T-helper 17 cell (primary cell): ENCODE results near the gene SORBS1. TPM values are rescaled to one million over a fixed set of nuclear protein-coding genes. Genes with fewer than 3 reads are reported as not detected.

Source experiments
- ATAC-seq: fragments of 150-1000 bp; cut with Tn5 transposase; 2 replicates; pipeline ENCODE4 v1.10.0; 2021; ENCODE audit warnings: mild to moderate bottlenecking, moderate library complexity
- DNase-seq, 3 donors: peaks; one replicate each; pipeline versions ENCODE4 v3.0.0 to v3.0.0-alpha.2; 2020 to 2021
- H3K9me3 ChIP-seq: one replicate; pipeline ENCODE4 v1.7.0; 2013; ENCODE audit warnings: low read length, mild to moderate bottlenecking; ENCODE audit not compliant: control insufficient read depth, poor library complexity, severe bottlenecking
- H3K27ac Mint-ChIP-seq: one replicate; pipeline ENCODE4 v1.8.0; 2022; ENCODE audit warnings: mild to moderate bottlenecking, moderate library complexity, mixed read lengths
- H3K27me3 Mint-ChIP-seq: one replicate; pipeline ENCODE4 v1.8.0; 2022; ENCODE audit warnings: mixed read lengths
- H3K36me3 Mint-ChIP-seq: one replicate; pipeline ENCODE4 v1.8.0; 2022; ENCODE audit warnings: low read depth, mixed read lengths
- H3K4me1 Mint-ChIP-seq: one replicate; pipeline ENCODE4 v1.8.0; 2022; ENCODE audit warnings: mild to moderate bottlenecking, mixed read lengths
- H3K4me3 Mint-ChIP-seq: one replicate; pipeline ENCODE4 v1.8.0; 2022; ENCODE audit warnings: mild to moderate bottlenecking, moderate library complexity, mixed read lengths
- total RNA-seq, 4 donors: library from RNA in 2 of 4; stranded (reverse) in 2 of 4; gene quantifications; one replicate each; pipeline ENCODE4 v1.2.3 and lab custom pipeline; 2022 to 2026

SORBS1 gene
- total RNA-seq, 2 donors from 2014 or later, result 2.5 to 5.0 TPM

DNA sequence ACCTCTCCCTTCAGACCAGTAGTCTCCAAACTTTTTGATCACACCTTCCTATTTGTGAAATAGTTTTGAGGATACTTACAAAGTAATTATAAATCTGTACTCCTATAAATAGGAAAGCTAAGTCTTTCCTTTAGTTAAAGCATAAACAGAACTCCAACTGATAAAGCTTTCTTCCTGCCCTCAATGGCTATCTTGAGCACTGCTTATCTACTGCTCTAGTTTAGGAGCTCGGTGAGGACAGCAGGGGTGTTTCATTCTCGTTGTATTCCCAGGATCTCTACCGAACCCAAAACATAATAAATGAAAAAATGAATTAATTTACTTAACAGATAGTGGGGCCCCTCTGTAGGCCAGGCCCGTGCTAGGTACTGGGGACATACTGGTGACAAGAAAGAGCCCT is 17.7 kb downstream of the SORBS1 start:
- DNase-seq, result no peak
- Mint-ChIP-seq H3K36me3 (peaks cover 3% of the 10 kb centered on the region), H3K4me1 (no peaks in the 10 kb centered on the region), H3K27ac (no peak overlapping the region), H3K27me3 (peaks cover 8% of the 10 kb centered on the region), H3K4me3 (no peak overlapping the region)
- no peaks in the 10 kb centered on the region for H3K9me3 ChIP-seq
- ATAC-seq, result no peak

DNA sequence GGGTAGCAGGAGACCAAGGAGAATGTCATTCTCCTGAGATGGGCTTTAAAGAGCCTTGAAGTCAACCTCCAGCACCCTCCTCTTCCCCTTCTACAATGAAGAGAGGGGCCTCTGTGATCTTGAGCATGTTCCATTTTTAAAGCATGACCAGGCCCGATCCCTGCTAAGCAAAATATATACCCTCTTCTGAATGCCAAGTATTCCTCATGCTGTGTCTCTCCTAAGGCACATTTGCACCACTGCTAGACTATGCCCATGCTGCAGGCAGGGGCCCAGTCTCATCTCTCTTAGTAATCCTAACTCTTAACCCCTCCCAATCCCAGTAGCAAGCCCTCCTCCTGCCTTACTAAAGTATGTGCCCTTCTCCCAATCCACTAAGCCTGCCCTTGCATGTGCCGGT is 18.4 kb downstream of the SORBS1 start:
- Mint-ChIP-seq H3K4me3 (no peak overlapping the region), H3K4me1 (no peaks in the 10 kb centered on the region), H3K27me3 (peaks cover 8% of the 10 kb centered on the region), H3K36me3 (peaks cover 3% of the 10 kb centered on the region), H3K27ac (no peak overlapping the region)
- no peak for ATAC-seq
- no peak for DNase-seq
- no peaks in the 10 kb centered on the region for H3K9me3 ChIP-seq

DNA sequence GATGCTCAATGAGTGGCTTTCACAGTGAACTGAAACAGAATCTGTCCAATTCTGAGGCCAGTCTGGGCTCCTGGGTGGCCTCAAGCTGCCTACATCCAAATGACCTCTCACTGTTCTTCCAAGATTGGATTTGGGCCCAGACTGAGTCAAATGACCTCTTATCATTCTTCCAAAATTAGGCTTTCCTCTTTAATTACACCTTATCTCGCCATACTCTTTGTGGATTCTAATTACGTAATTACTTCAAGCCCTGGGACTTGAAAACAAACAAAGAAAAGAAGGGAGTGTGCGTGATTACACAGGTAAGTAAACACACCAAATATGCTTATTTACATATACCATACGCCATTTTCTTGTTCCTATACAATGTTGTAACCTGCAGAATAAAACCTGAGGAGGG is 18.8 kb downstream of the SORBS1 start:
- Mint-ChIP-seq H3K4me3 (no peak overlapping the region), H3K36me3 (peaks cover 3% of the 10 kb centered on the region), H3K27ac (no peak overlapping the region), H3K27me3 (peaks cover 8% of the 10 kb centered on the region), H3K4me1 (no peaks in the 10 kb centered on the region)
- DNase-seq (no peak), ATAC-seq (no peak)
- H3K9me3 ChIP-seq, result no peaks in the 10 kb centered on the region

DNA sequence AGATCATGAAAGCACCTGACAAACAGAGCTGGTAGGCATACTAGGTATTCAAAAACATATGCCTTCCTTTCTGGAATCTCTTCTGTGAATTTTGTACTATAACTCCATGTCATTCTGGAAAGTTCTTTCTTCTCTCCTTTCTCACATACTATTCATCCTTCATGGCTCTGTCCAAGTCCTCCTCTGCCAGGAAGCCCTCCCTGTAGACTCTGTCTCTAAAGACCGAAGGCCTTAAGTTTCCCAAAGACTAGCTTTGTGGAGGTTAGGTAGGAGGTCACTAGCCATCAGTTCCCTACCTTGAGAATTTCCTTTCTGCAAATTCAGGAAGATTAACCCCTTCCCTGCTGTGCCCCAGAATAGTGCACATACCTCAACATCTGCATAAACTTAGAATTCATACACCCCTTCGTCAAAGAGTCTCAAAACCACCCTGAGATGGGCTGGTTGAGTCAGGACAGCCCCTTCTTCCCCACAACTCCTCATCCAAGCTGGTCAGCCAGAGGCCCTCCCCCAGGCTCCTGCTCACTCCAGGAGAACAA is 20.6 kb downstream of the SORBS1 start:
- Mint-ChIP-seq H3K4me1 (no peaks in the 10 kb centered on the region), H3K27ac (no peak overlapping the region), H3K4me3 (no peak overlapping the region), H3K27me3 (peaks cover 8% of the 10 kb centered on the region), H3K36me3 (peaks cover 3% of the 10 kb centered on the region)
- ATAC-seq (no peak), DNase-seq (no peak)
- no peaks in the 10 kb centered on the region for H3K9me3 ChIP-seq

DNA sequence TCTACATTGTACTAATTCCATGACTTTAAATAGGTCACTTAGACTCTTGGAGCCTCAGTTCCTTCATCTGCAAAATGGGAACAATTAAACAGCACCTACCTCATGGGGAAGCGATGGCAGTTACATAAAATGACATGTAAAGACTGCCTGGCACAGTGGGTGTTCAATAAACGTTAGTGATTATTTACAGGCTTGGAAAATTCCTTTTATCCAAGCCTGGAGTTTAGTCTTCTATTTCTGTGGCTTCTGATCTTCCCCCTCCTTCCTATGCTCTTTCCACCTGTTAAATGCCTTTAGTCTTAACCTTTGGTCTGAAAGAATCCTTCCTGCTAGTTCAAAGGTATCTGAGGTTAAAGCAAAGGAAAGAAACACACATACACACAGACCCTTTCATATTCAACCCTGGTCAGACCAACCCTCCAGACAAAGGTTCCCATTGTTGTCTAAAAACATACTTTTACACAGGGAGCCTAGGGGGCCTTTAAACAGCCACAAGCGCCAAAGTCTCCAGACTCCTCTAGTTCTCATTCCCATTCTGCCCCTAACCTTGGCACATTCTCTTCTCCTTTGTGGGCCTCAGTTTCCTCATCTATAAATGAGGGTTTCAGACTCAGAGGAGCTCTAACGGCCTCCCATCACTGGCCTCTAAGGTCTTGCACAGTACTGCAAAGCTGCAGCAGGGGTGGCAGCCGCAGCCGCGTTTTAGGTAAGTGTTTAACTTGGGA is 21.4 kb downstream of the SORBS1 start:
- no peaks in the 10 kb centered on the region for H3K36me3 Mint-ChIP-seq
- no peak overlapping the region for H3K4me3 Mint-ChIP-seq
- no peak for DNase-seq
- no peaks in the 10 kb centered on the region for H3K4me1 Mint-ChIP-seq
- H3K9me3 ChIP-seq, result no peaks in the 10 kb centered on the region
- H3K27ac Mint-ChIP-seq, result no peak overlapping the region
- H3K27me3 Mint-ChIP-seq, result peaks cover under 1% of the 10 kb centered on the region
- no peak for ATAC-seq

DNA sequence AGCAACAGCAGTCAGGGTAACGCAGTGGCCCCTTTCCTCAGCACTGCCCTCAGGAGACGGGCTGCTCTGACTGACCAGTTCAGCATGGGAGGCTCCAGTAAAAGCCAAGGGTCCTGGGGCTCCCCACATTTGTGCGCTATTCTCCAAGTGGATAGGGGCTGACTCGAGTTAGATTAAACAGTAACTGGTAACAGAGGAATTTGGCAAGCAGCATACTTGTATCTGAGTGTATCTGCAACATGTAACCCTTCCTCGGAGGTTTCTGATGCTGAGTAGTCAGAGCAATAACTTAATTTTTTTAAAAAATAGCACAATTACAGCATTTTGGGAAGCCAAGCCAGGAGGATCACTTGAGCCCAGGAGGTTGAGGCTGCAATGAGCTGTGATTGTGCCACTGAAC is 22.8 kb downstream of the SORBS1 start:
- H3K4me3 Mint-ChIP-seq, result no peak overlapping the region
- H3K27ac Mint-ChIP-seq, result no peak overlapping the region
- H3K27me3 Mint-ChIP-seq, result no peaks in the 10 kb centered on the region
- no peak for ATAC-seq
- no peaks in the 10 kb centered on the region for H3K9me3 ChIP-seq
- no peak for DNase-seq
- H3K36me3 Mint-ChIP-seq, result no peaks in the 10 kb centered on the region
- H3K4me1 Mint-ChIP-seq, result no peaks in the 10 kb centered on the region

DNA sequence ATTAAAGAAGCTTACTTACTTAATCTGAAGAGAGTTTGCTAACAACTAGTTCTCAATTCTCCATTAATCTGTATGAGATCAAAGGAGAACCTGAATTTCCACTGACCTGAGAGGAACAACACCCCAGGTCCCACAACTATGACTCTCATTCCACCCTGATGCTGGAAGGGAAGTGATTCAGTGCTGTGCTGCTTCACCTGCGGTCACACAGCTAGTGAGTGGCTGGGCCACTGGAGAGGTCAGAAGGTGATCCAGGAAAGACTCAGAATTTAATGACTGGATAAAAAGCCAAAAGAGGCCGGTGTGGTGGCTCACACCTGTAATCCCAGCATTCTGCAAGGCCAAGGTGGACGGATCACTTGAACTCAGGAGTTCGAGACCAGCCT is 23.6 kb downstream of the SORBS1 start:
- Mint-ChIP-seq H3K36me3 (no peaks in the 10 kb centered on the region), H3K27me3 (no peaks in the 10 kb centered on the region), H3K27ac (no peak overlapping the region), H3K4me1 (no peaks in the 10 kb centered on the region), H3K4me3 (no peak overlapping the region)
- ATAC-seq, result no peak
- H3K9me3 ChIP-seq, result no peaks in the 10 kb centered on the region
- DNase-seq, result no peak

DNA sequence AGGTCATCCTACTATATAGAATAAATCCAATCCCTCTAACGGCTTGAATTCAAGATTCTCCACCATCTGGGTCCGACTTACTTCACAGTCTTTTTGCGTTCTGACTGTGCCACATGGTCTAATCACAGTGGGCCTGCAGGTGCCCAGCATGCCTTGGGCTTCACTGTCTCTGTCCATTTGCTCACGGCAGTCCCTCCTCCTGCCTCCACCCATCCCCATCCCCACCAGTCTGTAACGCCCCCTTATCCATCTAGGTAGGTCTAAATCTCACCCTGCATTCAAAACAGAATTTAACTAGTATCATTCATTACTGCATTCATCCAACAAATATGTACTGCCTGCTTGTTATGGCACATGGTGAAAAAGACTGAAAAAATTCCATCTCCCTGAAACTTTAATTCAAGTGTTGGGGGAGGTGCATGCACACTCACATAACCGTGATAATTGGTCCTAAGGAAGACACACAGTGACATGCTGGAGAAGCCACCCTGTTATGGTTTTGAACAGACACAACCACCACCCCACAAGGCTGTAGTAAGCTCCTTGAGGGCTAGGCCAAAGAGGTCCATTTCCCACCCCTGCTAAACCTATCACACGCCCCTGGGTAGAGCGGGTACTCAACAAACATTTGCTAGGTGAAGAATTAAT is 24.2 kb downstream of the SORBS1 start:
- ATAC-seq, result no peak
- no peak overlapping the region for H3K4me3 Mint-ChIP-seq
- H3K27ac Mint-ChIP-seq, result no peak overlapping the region
- no peaks in the 10 kb centered on the region for H3K36me3 Mint-ChIP-seq
- H3K27me3 Mint-ChIP-seq, result no peaks in the 10 kb centered on the region
- H3K9me3 ChIP-seq, result no peaks in the 10 kb centered on the region
- no peaks in the 10 kb centered on the region for H3K4me1 Mint-ChIP-seq
- no peak for DNase-seq

DNA sequence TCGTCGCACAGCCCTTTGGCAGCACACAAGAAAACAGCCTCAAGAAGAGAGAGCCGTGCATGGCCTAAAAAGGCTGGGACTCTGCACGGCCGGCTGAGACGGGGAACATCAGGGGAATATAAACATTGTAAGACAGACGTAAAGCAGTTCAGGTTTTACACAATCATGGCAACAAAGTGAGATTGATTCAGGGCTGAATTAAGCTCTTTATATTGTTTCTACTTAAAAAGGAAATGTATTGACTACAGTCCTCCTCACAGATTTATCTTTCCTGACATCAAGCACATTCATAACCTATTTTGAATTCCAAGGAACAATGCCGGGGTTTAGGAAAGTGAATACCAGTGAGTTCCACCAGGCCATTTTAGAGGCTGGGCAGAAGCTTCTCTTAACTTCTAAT is 25.2 kb downstream of the SORBS1 start:
- no peak for ATAC-seq
- H3K27me3 Mint-ChIP-seq, result peaks cover 6% of the 10 kb centered on the region
- H3K36me3 Mint-ChIP-seq, result no peaks in the 10 kb centered on the region
- no peaks in the 10 kb centered on the region for H3K9me3 ChIP-seq
- DNase-seq, result no peak
- peak overlapping the region; percentile 27 for H3K27ac Mint-ChIP-seq
- H3K4me1 Mint-ChIP-seq, result no peaks in the 10 kb centered on the region
- H3K4me3 Mint-ChIP-seq, result no peak overlapping the region

DNA sequence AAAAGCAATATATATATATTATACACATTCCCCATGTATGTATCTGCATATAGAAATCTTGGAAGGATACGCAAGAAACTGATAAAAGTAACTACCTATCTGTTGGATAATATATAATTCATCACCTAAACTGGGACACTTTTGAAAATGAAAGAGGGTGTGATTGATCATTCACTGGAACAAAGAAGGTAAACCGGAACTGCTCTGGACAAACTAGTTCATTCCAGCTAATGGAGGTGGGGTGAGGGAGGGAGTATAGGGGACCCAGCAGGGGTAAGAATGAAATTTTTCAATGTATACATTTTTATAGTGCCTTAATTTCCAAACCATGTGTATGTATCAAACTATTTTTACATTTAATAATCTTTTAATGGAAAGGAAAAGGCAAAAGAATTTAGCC is 25.6 kb downstream of the SORBS1 start:
- H3K36me3 Mint-ChIP-seq, result no peaks in the 10 kb centered on the region
- H3K9me3 ChIP-seq, result no peaks in the 10 kb centered on the region
- peak overlapping the region; percentile 27 for H3K27ac Mint-ChIP-seq
- ATAC-seq, result no peak
- no peak for DNase-seq
- H3K4me1 Mint-ChIP-seq, result no peaks in the 10 kb centered on the region
- H3K27me3 Mint-ChIP-seq, result peaks cover 11% of the 10 kb centered on the region
- H3K4me3 Mint-ChIP-seq, result no peak overlapping the region

DNA sequence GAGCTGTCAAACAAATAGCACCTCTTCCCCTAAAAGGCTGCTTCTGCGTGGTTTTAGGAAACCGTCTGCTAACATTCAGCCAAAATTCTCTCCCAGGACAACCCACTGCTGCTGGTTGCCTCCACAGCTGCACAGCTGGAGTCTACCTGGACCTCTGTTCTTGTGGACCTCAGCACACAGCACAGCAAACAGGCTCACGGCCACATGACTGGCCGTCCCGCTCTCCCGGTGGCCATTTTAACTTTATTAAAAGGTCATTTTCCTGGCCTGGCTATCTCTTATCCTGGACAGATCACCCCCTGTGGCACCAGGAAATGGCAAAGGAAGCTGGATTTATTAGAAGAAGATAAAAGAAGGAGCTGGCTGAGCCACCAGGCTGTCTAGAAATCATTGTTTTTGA is 27.6 kb downstream of the SORBS1 start:
- no peaks in the 10 kb centered on the region for H3K9me3 ChIP-seq
- no peak for DNase-seq
- Mint-ChIP-seq H3K36me3 (no peaks in the 10 kb centered on the region), H3K4me3 (no peak overlapping the region), H3K4me1 (no peaks in the 10 kb centered on the region), H3K27me3 (peaks cover 18% of the 10 kb centered on the region), H3K27ac (no peak overlapping the region)
- no peak for ATAC-seq

DNA sequence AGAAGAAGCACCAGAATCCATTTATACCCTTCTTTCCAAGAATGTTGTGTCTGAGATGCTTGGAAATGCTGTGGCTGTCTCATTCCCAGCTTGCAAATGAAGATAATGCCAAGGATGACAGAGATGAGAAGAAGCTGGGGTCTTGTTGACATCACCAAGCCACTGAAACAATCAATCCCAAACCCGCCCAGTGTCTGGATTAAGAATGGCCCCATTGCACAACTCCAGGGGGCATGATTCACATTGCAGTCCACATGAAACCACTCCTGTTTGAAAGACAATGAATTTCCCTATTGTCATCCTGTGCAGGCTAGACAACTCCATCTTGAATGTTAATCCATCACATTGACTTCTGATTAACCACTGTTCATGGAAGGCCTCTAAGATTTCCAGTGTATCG is 28.6 kb downstream of the SORBS1 start:
- Mint-ChIP-seq H3K4me1 (no peaks in the 10 kb centered on the region), H3K36me3 (no peaks in the 10 kb centered on the region), H3K27me3 (peaks cover 24% of the 10 kb centered on the region), H3K4me3 (no peak overlapping the region), H3K27ac (no peak overlapping the region)
- ATAC-seq (no peak), DNase-seq (no peak)
- H3K9me3 ChIP-seq, result no peaks in the 10 kb centered on the region

DNA sequence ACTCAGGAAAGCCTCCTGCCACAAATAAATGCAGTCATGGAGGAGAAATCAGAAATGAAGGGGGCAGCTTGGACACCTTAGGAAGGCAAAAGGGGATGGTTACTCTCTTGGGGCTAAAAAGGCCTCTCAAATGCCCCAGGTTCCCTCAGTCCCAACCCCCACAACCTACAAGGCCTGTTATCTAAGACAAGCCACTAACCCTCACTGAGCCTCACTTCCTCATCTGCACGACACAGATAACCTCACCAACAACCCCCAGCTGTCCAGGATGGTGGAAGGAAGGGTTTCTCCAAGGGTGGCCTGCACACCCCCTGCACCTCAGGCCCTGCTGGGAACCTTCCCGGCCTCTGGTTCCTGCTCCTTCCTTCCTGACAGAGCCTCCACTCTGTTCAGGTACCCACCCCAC is 29.2 kb downstream of the SORBS1 start:
- Mint-ChIP-seq H3K36me3 (no peaks in the 10 kb centered on the region), H3K27me3 (peaks cover 25% of the 10 kb centered on the region), H3K4me3 (no peak overlapping the region), H3K4me1 (no peaks in the 10 kb centered on the region), H3K27ac (no peak overlapping the region)
- no peaks in the 10 kb centered on the region for H3K9me3 ChIP-seq
- no peak for DNase-seq
- no peak for ATAC-seq
